HG02642 (cell line): ENCODE measurements around the gene CFHR4.
"Not testable (repeated sequence)": the region's sequence is repeated elsewhere in the genome, so short reads cannot be mapped to it uniquely, and the experiment has no call there.

Source experiments
- ATAC-seq: cut with Tn5 transposase; IDR thresholded peaks from one replicate; pipeline ENCODE4 v1.9.1; 2021; ENCODE audit warnings: mild to moderate bottlenecking; ENCODE audit not compliant: unreplicated experiment, poor library complexity

CFHR4 gene

DNA sequence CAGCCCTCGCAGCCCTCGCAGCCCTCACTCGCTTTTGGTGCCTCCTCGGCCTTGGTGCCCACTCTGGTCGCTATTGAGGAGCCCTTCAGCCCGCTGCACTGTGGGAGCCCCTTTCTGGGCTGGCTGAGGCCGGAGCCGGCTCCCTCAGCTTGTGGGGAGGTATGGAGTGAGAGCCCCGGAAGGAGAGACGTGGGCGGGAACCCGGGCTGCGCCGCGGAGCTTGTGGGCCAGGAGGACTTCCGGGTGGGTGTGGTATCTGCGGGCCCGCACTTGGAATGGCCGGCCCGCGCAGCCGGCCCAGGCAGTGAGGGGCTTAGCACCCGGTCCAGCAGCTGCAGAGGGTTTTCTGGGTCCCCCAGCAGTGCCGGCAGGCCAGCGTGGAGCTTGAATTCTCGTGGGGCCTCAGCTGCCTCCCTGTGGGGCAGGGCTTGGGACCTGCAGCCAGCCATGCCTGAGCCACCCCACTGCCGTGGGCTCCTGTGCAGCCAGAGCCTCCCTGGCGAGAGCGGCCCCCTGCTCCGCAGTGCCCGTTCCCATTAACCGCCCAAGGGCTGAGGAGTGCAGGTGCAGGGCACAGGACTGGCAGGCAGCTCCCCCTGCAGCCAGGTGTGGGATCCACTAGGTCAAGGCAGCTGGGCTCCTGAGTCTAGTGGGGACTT, 45.8 kb downstream of the CFHR4 start:
- no peak for ATAC-seq

DNA sequence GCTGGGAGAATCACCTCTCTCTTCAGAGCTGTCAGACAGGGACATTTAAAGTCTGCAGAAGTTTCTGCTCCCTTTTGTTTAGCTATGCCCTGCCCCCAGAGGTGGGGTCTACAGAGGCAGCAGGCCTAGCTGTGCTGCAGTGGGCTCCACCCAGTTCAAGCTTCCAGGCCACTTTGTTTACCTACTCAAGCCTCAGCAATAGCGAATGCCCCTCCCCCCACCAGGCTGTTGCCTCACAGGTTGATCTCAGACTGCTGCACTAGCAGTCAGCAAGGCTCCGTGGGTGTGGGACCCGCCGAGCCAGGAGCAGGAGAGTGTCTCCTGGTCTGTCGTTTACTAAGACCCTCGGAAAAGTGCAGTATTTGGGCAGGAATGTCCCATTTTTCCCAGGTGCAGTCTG, 53.6 kb downstream of the CFHR4 start:
- not testable (repeated sequence) for ATAC-seq

DNA sequence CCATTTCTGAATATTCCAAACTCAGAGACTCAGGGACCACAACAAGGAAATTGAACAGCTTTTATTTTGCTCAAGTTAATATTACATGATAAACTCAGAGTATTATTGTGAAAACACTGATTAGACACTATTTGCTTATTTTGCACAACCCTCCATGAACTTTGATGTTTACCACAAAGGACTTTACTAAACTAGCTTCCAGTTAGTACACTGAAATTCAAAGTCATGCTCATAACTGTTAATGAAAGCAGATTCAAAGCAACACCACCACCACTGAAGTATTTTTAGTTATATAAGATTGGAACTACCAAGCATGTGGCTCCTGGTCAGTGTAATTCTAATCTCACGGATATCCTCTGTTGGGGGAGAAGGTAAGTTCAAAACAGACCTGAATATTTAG, 55.7 kb downstream of the CFHR4 start, which contains the start of gene CFHR2:
Gene CFHR2 (plus strand): TSS at position 171 of the 400 bp plus-strand sequence. CDS start 143 bp downstream, at position 314.
- ATAC-seq: not testable (repeated sequence)

DNA sequence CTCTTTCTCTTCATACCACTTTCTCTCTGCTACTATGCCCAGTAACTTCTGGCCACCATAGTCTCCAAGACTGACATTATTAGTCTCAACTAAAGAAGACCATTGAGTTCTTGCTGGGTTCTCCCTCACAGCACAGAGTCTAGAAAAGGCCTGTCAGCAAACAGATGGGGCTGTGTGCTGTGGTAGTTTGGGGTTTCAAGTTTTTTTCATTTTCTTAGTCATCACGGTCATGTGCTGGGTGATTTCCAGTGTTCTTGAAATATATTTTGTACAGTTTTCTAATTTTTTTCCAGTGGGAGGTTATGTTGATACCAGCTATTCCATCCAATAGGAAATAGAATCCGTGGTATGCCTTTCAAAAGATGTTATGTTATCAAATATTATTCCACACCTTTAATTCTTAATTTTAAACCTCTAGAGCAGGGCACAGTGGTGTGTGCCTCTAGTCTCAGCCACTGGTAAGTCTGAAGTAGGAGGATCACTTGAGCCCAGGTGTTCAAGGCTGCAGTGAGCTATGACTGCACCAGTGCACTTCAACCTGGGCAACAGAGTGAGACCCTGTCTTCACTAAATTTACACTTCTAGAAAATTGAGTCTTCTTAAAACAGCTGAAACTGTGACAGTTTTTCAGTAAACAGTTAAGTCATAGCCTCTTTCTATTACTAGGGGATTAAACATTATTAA, 64.0 kb downstream of the CFHR4 start:
- ATAC-seq: peak; percentile 87

DNA sequence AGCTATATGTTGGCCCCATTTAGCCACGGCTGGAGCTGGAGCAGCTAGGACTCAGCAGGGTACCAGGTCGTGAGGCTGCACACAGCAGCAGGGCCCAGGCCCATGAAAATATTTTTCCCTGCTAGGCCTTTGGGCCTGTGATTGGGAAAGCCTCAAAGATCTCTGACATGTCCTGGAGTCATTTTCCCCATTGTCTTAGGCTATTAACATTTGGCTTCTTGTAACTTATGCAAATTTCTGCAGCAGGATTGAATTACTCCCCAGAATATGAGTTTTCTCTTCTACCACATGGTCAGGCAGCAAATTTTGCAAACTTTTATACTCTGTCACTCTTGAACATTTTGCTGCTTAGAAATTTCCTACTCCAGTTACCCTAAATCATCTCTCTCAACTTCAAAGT, 66.9 kb downstream of the CFHR4 start:
- no peak for ATAC-seq

DNA sequence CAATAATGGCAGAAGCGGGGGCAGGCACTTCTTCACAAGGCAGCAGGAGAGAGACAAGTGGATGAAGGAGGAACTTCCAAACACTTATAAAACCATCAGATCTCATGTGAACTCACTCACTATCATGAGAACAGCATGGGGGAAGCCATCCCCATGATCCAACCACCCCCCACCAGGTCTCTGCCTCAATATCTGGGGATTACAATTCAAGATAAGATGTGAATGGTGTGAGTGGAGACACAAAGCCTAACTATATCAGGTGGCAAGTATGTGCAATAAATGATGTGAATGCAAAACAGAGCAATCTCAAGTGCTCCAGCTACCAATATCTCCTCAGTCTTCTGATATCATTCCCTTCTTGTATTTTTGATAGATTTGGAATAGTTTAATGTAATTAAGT, 68.1 kb downstream of the CFHR4 start:
- ATAC-seq: no peak

DNA sequence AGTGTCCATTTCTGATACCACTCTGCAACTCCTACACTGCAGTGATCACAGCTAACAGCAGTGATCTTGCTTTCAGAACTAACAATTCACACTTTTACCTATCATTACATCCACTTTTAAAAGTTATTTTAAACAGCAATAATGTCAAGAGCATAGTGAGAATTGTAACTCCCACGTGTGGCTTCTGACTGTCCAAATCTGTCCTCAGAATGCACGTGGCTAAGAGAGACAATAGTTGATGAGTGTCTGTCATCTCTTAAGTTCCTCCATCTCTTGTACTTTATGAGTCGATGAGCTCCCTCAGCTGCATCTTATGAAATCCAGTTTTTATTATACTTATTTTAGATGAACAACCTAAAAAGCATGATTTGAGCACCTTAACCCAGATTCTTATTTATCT, 73.0 kb downstream of the CFHR4 start:
- peak; percentile 59 for ATAC-seq
